GM12874 (cell line): Measurements from ENCODE around the gene SNRNP200.

ENCODE experiments used
- CTCF ChIP-seq: IDR thresholded peaks from 2 replicates; pipeline ENCODE4 v1.5.1; 2011; ENCODE audit warnings: low read depth, mild to moderate bottlenecking, control low read depth, low read length, moderate library complexity; ENCODE audit not compliant: insufficient read depth

SNRNP200 gene

DNA sequence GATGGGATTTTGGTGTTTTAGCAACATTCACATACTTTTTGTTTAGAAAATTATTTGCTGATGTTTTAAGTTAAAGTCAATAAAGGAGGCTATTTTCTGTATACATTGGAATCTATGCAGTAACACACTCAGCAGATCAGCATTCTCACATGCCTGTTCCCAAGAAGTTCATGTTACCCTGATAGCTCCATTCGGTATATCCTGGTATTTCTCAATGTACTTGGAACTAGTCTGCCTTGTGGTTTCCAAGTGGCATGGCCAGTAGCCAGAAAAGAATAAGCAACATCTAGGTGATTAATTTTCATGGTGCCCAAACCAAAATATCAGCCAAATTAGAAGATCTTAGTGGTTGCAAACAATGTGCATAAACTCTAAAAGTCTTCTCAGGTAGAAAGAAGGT is 25.1 kb upstream of the SNRNP200 start:
- no peak for TF ChIP-seq CTCF

DNA sequence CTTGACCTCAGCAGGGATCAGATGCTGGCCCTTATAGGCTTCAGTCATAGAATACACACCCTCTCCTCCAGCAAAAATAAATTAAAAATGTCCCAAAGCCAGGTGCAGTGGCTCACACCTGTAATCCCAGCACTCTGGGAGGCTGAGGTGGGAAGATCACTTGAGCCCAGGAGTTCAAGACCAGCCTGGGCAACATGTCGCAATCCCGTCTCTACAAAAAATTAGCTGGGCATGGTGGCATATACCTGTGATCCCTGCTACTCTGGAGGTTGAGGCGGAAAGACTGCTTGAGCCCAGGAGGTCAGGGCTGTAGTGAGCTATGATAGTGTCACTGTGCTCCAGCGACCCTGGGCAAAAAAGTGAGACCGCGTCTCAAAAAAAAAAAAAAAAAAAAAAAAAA is 24.5 kb upstream of the SNRNP200 start:
- TF ChIP-seq CTCF: no peak

- no peak for TF ChIP-seq CTCF
These were observed 24.1 kb upstream of the SNRNP200 start for GRCh38 chr2:96329456-96329855.

DNA sequence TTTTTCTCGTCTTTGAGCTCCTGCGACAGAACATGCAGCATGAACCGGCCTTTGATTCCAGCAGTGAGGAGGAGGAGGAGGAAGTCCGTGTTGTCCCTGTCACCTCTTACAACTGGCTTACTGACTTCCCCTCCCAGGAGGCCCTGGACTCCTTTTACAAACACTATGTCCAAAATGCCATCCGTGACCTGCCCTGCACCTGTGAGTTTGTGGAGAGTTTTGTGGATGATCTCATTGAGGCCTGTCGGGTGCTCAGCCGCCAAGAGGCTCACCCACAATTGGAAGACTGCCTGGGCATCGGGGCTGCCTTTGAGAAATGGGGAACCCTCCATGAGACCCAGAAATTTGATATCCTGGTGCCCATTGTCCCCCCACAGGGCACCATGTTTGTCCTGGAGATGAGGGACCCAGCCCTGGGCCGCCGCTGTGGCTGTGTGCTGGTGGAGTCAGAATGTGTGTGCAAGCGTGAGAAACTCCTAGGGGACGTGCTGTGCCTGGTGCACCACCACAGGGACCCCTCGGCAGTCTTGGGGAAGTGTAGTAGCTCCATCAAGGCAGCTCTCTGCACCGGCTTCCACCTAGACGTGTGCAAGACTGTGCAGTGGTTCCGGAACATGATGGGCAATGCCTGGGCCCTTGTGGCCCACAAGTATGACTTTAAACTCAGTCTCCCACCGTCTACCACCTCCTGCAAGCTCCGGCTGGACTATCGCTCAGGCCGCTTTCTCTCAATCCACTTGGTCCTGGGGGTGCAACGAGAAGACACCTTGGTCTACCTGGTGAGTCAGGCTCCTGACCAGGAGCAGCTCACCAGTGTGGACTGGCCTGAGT is 21.9 kb upstream of the SNRNP200 start:
- no peak for TF ChIP-seq CTCF

DNA sequence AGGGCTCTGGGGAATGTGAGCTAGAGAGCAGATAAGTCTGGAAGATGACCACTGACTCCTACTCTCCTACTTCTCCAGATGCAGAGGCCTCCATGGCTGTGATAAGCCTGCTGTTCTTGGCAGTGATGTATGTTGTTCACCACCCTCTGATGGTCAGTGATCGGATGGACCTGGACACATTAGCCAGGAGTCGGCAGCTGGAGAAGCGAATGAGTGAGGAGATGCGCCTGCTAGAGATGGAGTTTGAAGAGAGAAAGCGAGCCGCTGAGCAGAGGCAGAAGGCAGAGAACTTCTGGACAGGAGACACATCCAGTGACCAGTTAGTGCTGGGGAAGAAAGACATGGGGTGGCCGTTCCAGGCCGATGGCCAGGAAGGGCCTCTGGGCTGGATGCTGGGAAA is 21.2 kb upstream of the SNRNP200 start:
- TF ChIP-seq CTCF: no peak

DNA sequence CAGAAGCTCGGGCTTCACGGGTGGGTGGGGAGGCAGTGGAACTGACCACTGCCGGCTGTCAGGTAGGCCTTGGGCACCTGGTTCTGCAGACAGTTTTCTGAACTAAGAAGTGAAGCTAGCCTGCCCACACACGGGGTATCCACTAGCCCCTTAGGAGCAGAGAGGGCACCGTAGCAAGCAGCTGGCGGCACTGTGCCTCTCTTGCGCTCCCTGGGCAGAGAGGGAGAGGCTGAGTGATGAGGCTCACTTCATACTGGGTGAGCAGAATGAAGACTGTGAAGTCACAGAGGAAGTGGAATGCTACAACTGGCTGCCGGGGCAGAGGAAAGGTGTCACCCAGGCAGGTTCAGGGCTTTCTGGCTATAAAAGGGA is 20.5 kb upstream of the SNRNP200 start:
- no peak for TF ChIP-seq CTCF

- no peak for TF ChIP-seq CTCF
These were observed 19.9 kb upstream of the SNRNP200 start, which contains the start of gene ITPRIPL1 for GRCh38 chr2:96325041-96325883. Gene ITPRIPL1 (plus strand): TSS chr2:96325317. CDS start chr2:96325840, 523 bp downstream.
